Iris pigment epithelial cell (primary cell): ENCODE data around the gene C10orf71.

Experiments used
- DNase-seq: peaks from one replicate; pipeline ENCODE4 v3.0.0-alpha.2; 2011; ENCODE audit warnings: low read depth

The C10orf71 gene

DNA sequence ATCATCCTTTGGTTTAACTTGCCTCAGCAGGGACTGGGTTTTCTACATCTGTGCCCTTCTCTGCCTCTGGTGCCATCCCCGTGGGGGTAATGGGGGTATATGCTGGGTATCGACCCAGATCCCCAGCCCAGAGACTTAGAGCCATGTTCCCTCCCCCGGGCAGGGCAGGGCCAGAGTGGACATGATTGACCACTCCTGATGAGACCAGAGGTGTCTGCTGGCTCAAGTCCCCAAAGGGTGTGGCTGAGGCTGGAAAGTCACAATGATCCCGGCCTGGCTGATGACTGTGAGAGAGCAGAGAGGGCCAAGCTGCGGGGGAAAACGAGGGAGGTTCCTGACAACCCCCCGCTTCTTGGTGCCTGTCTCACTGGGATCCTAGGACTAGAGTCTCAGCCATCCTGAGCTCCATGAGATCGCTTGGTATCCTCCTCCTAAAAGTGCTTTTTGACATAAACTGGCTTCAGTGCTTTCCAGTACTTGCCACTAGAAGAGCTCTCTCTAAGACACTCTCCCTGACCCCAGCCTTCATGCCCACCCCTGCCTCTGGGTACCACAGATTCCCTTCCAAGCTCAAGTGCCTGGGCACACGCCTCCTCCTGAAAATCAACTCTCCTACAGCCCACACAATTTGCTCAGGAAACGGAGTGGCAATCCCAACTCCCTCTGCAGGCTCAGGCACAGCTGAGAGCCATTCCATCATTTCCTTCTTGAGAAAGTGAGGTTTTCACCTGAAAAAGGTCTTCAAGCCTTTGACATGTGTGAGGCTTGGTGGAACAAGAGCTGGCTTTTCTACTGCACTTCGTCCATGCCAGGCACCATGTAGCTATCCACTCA lies 63.0 kb downstream of the C10orf71 start:
- DNase-seq: no peak

DNA sequence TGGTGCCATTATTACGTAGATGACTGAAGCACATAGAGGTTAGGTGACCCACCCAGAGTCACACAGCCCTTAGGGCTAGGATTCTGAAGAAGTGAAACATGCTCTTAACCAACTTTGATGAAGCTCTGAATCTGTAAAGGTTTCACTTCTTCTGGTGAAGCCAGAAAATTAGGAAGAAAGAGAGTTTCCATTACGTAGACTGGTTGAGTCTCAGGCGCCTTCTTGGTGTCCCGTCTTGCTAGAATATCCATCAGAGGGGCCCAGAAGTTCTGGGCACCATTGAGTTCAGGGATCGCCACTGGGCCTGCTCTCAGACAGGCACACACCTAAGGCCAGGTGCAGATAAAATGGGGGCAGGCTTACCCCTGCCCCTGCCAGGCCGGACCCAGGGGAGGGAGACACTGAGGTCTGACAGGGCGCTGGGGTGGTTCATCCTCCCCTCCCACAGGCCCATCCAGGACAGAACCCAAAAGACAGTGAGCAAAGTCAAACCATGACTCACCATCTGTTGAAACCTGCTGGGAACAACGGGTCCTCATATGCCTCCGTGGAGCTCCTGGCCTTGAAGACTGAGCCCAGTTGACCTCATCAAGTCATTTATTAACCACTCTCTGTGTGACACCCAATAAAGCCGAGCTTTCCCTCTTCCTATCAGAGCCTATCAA lies 63.8 kb downstream of the C10orf71 start:
- no peak for DNase-seq

DNA sequence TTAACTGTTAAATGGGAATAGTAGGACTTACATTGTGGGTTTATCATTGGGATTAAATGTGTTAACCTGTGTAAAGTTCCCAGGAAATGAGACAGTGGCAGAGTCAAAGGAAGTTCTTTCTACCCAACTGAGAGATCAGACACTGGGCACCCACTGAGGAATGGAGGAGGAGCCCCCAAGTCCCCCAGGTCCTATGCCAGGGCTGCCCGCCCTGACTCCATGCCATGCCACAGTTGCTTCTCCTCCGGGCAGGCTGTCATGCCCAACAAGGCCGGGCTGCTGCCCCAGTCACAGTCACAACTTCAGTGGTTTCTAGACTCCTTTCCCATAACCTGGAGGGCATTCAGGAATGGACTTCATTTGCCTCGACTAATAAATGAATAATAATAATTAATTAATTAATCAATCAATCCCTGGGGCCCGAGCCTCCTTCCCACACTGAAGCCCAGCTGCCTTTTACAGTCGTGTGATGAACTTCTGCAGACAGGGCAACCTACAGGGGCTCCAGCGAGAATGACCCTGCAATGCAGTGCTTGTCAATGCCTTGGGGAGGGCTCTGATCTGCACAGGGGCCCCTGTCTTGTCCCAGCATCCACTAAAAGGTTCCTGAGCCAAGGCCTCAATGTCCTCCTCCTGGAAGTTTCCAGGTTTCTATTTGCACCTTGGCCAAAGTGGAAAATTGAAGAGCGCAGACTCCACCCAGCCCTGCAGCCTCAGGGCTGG lies 64.5 kb downstream of the C10orf71 start:
- DNase-seq: no peak

- no peak for DNase-seq
Measured at GRCh38 chr10:49364051-49364450, 65.1 kb downstream of the C10orf71 start.

- DNase-seq: no peak
Measured at GRCh38 chr10:49364747-49365146, 65.8 kb downstream of the C10orf71 start.

DNA sequence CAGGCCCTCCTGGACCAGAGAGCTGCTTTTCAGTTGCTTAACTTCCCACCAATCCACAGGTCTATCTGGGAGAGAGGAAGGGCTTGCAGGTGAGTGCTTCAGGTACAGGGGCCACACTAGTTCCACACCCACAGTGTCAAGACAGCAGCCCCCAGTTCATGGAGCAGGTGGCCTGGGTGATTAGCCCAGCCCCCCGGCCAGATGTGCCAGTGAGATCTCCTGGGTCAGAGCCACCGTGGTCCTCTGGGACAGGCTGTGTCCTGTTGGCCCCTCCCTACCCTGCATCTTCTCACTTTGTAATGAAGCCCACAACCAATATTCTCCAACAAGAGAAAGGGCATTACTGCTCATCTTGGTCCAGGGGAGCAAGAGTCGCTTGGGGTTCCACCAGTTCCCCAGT lies 66.3 kb downstream of the C10orf71 start:
- DNase-seq: no peak

- DNase-seq: no peak
Measured at GRCh38 chr10:49365675-49366415, 66.9 kb downstream of the C10orf71 start.

GRCh38 chr10:49366460-49366859 lies 67.5 kb downstream of the C10orf71 start:
- DNase-seq: no peak

DNA sequence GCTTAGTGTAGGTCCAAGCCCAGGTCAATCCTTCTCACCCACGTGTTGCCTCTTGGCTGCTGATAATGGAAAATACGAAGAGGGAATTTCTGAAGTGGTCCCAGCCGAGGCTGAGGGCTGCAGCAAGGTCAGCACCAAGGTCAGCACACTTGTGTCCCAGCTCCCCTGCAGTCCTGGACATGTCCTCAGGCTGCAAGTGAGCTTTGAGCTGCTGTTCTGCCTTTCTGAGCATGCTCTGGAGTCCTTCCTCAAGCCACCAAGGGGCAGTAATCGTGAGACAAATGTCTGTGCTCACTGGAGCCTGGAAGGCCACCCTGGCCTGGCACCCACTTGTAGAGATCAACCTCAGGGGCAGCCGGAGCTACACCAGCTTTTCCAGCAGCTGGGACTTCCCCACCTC lies 68.6 kb downstream of the C10orf71 start:
- DNase-seq: no peak

- DNase-seq: no peak
Measured at GRCh38 chr10:49368256-49368655, 69.3 kb downstream of the C10orf71 start.

DNA sequence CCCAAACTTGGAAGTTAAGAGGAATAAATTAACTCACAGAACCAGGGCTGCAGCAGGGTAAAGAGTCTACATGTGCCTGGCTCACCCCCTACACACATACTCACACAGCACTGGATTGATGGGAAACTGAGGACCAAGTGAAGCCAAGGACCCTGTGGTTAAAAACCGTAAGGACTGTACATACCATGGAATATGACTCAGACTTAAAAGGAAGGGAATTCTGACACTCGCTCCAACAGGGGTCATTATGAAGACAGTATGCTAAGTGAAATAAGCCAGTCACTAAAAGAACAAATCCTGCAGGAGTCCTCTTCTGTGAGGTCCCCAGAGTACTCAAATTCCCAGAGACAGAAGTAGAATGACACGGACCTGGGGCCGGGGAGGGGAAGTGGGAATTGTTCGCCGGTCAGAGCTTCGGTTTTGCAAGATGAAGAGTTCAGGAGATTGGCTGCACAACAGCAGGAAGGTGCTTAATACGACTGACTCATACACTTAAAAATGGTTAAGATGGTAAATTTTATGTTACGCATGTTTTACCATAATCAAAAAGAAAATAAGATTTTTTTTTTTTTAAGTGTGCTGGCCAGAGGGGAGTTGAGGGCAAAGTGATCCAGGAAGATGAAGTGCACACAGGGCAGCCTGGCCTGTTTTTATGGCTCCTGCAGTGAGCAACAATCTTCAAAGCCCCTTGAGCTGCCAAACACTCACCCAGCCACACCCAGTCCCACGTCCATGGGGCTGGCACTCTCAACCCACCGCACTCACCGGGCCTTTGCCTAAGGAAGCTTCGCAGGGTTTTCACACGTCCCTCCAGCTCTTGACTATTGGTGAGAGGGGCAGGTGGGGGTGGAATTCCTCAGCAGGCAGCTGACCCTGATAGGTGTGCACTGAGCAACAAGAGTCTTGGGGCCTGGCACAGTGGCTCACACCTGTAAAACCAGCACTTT lies 70.5 kb downstream of the C10orf71 start:
- peak; percentile 11 for DNase-seq

- DNase-seq: no peak
Measured at GRCh38 chr10:49370326-49371100, 71.5 kb downstream of the C10orf71 start.

GRCh38 chr10:49371967-49372366 lies 73.0 kb downstream of the C10orf71 start:
- DNase-seq: no peak

DNA sequence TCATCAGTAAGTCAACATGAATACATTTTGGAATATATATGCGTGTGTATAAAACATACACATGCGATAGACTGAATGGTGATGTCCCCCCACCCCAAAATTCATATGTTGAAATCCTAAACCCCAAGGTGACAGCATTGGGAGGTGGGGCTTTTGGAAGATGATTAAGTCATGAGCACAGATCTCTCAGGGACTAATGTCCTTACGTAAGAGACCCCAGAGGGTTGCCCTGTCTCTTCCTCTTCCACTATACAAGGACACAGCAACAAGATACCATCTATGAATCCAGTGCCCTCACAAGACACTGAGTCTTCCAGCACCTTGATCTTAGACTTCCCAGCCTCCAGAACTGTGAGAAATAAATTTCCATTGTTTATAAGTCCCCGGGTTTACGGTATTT lies 74.4 kb downstream of the C10orf71 start:
- DNase-seq: no peak

DNA sequence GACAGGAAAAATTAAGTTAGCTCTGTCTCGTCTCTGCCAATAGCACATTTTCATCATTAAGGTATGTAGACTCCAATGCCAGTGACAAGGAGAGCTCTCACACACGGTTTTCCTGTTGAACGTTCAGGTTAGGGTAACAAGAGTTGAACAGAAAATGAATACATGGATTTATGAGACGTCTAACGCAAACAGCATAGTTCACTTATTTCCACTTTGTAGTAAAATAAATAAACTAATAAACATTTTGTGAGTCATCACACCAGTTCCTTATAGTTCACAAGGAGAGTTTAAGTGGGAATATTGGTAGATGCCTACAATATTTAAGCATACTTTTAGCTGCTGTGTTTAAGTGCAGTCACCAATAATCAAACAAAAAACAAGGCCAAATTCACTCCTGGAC lies 75.8 kb downstream of the C10orf71 start:
- no peak for DNase-seq

GRCh38 chr10:49375611-49376010 lies 76.6 kb downstream of the C10orf71 start:
- no peak for DNase-seq
